PC-3 (cell line): Measurements from ENCODE around the gene ABCG8. TPM values are rescaled to one million over a fixed set of nuclear protein-coding genes. Genes with fewer than 3 reads are reported as not detected.

ENCODE experiments used
- ATAC-seq: fragments of 200-7000 bp; cut with Tn5 transposase; 2 replicates; pipeline ENCODE4 v1.9.1; 2020; ENCODE audit warnings: mild to moderate bottlenecking, moderate library complexity
- BruUV-seq: library from RNA; stranded (reverse); fragments of 400-500 nt; replicated peaks from 2 replicates; lab custom pipeline; 2021; lab: Mats Ljungman, UMichigan
- CTCF ChIA-PET: fragments of 300-600 bp; sonication (Branson Sonifier 250); formaldehyde crosslinking; loops from one replicate; lab custom pipeline; 2022; ENCODE audit warnings: antibody characterized with exemption; lab: Charles Lee
- POLR2A ChIA-PET: fragments of 300-600 bp; sonication (Branson Sonifier 250); formaldehyde crosslinking; loops from one replicate; lab custom pipeline; 2022; ENCODE audit warnings: antibody characterized with exemption; ENCODE audit not compliant: unreplicated experiment; lab: Charles Lee
- DNase-seq: peaks from one replicate; pipeline ENCODE4 v3.0.0-alpha.2; 2015
- H2AFZ ChIP-seq: fragments of 300-600 bp; sonication (generic); 2 replicates; pipeline ENCODE4 v1.6.0; 2016; ENCODE audit warnings: antibody characterized with exemption, low read length
- H3F3A ChIP-seq: fragments of 300-600 bp; sonication (generic); one replicate; pipeline ENCODE4 v1.6.0; 2017; ENCODE audit warnings: antibody characterized with exemption, low read length, control low read depth, mild to moderate bottlenecking; ENCODE audit not compliant: unreplicated experiment
- H3K27ac ChIP-seq: fragments of 300-600 bp; sonication (generic); 2 replicates; pipeline ENCODE4 v1.5.1; 2016; ENCODE audit warnings: mild to moderate bottlenecking, low read length
- H3K27me3 ChIP-seq: fragments of 300-600 bp; sonication (generic); 2 replicates; pipeline ENCODE4 v1.6.1; 2016; ENCODE audit warnings: low read length, mixed read lengths
- H3K36me3 ChIP-seq: fragments of 300-600 bp; sonication (generic); 2 replicates; pipeline ENCODE4 v1.6.1; 2016; ENCODE audit warnings: low read depth, mixed run types, low read length, mixed read lengths
- H3K4me1 ChIP-seq: fragments of 300-600 bp; sonication (generic); 2 replicates; pipeline ENCODE4 v1.5.1; 2016; ENCODE audit warnings: low read length; ENCODE audit not compliant: insufficient read depth
- H3K4me2 ChIP-seq: fragments of 300-600 bp; sonication (generic); 2 replicates; pipeline ENCODE4 v1.6.0; 2016; ENCODE audit warnings: low read length
- H3K4me3 ChIP-seq: fragments of 300-600 bp; sonication (generic); 2 replicates; pipeline ENCODE4 v1.5.1; 2016; ENCODE audit warnings: mild to moderate bottlenecking, low read length, mixed read lengths
- H3K79me2 ChIP-seq: fragments of 300-600 bp; sonication (generic); 2 replicates; pipeline ENCODE4 v1.6.1; 2017; ENCODE audit warnings: low read length, mixed read lengths
- H3K9ac ChIP-seq: fragments of 300-600 bp; sonication (generic); 2 replicates; pipeline ENCODE4 v1.6.0; 2016; ENCODE audit warnings: mild to moderate bottlenecking, low read length
- H3K9me2 ChIP-seq: fragments of 300-600 bp; sonication (generic); replicated peaks from 2 replicates; pipeline ENCODE4 v1.6.1; 2016; ENCODE audit warnings: mixed run types, low read length, mixed read lengths
- H3K9me3 ChIP-seq: fragments of 300-600 bp; sonication (generic); 2 replicates; pipeline ENCODE4 v1.6.1; 2016; ENCODE audit warnings: low read length, mixed read lengths
- H4K20me1 ChIP-seq: fragments of 300-600 bp; sonication (generic); 2 replicates; pipeline ENCODE4 v1.6.1; 2016; ENCODE audit warnings: low read length, mixed read lengths
- CTCF ChIP-seq: fragments of 300-600 bp; sonication (generic); conservative IDR thresholded peaks from 2 replicates; pipeline ENCODE4 v1.5.1; 2017; ENCODE audit warnings: antibody characterized with exemption, low read depth, mild to moderate bottlenecking, low read length
- EZH2 ChIP-seq: fragments of 300-600 bp; sonication (generic); IDR thresholded peaks from one replicate; pipeline ENCODE4 v1.6.1; 2017; ENCODE audit warnings: antibody characterized with exemption, mild to moderate bottlenecking, low read length; ENCODE audit not compliant: unreplicated experiment
- EZH2phosphoT487 ChIP-seq: fragments of 300-600 bp; sonication (generic); IDR thresholded peaks from 2 replicates; pipeline ENCODE4 v1.6.1; 2018; ENCODE audit warnings: mild to moderate bottlenecking, antibody characterized with exemption, low read length, borderline replicate concordance
- intact Hi-C: fragments of 100-400 bp; cut with micrococcal nuclease; formaldehyde crosslinking; loops from 2 replicates; pipeline ENCODE4 v1.9.0; 2023
- total RNA-seq: library from RNA; depleted of rRNA; stranded (reverse); fragments of >200 nt; gene quantifications from 2 replicates; pipeline ENCODE4 v1.2.3, GENCODE V29; 2014; rRNA removed

The ABCG8 gene
- total RNA-seq, 1 experiment from 2014 or later: not detected

- ATAC-seq (no peak), DNase-seq (no peak)
- Histone ChIP-seq H3K27ac (no peak overlapping the region), H3K4me1 (no peaks in the 10 kb centered on the region), H3K27me3 (no peaks in the 10 kb centered on the region), H3K4me3 (no peak overlapping the region), H3K36me3 (peaks cover 56% of the 10 kb centered on the region), H2AFZ (no peak overlapping the region), H3K4me2 (no peak overlapping the region), H3K9ac (no peak overlapping the region), H3K79me2 (no peaks in the 10 kb centered on the region), H3F3A (no peaks in the 10 kb centered on the region), H3K9me2 (no peaks in the 10 kb centered on the region), H4K20me1 (no peaks in the 10 kb centered on the region), H3K9me3 (no peaks in the 10 kb centered on the region)
- BruUV-seq: no TSS peak
- CTCF ChIA-PET: no interaction called here
- TF ChIP-seq EZH2 (no peak), EZH2phosphoT487 (no peak), CTCF (no peak)
- intact Hi-C loops: no loop called here
- POLR2A ChIA-PET: no interaction called here
These were observed 86.7 kb downstream of the ABCG8 start for GRCh38 chr2:43925431-43925830.

- H3K9me2 ChIP-seq: no peaks in the 10 kb centered on the region
- H3K4me3 ChIP-seq: no peak overlapping the region
- BruUV-seq: no TSS peak
- no peak overlapping the region for H2AFZ ChIP-seq
- no peak for DNase-seq
- ChIA-PET POLR2A (no interaction called here), CTCF (no interaction called here)
- no peak overlapping the region for H3K27ac ChIP-seq
- H3K27me3 ChIP-seq: no peaks in the 10 kb centered on the region
- ATAC-seq: no peak
- H3K36me3 ChIP-seq: peaks cover 64% of the 10 kb centered on the region
- H3K9me3 ChIP-seq: no peaks in the 10 kb centered on the region
- no peaks in the 10 kb centered on the region for H3F3A ChIP-seq
- TF ChIP-seq EZH2 (no peak), EZH2phosphoT487 (no peak), CTCF (no peak)
- H3K79me2 ChIP-seq: no peaks in the 10 kb centered on the region
- H4K20me1 ChIP-seq: no peaks in the 10 kb centered on the region
- H3K4me2 ChIP-seq: no peak overlapping the region
- no peaks in the 10 kb centered on the region for H3K4me1 ChIP-seq
- H3K9ac ChIP-seq: no peak overlapping the region
- intact Hi-C loops: no loop called here
These were observed 88.7 kb downstream of the ABCG8 start for GRCh38 chr2:43927442-43927841.

GRCh38 chr2:43931293-43931692, 92.5 kb downstream of the ABCG8 start:
- POLR2A ChIA-PET: no interaction called here
- Histone ChIP-seq H3K36me3 (peaks cover 63% of the 10 kb centered on the region; the same call in 1 of the 2 replicates), H3K9ac (no peak overlapping the region), H3K9me3 (no peaks in the 10 kb centered on the region), H2AFZ (no peak overlapping the region), H3K9me2 (no peaks in the 10 kb centered on the region), H3K27ac (no peak overlapping the region), H3K27me3 (no peaks in the 10 kb centered on the region), H3K79me2 (no peaks in the 10 kb centered on the region), H3K4me3 (no peak overlapping the region), H3F3A (no peaks in the 10 kb centered on the region), H3K4me1 (no peaks in the 10 kb centered on the region), H3K4me2 (no peak overlapping the region), H4K20me1 (no peaks in the 10 kb centered on the region)
- intact Hi-C loops: no loop called here
- TF ChIP-seq EZH2 (no peak), CTCF (no peak), EZH2phosphoT487 (no peak)
- CTCF ChIA-PET: no interaction called here
- BruUV-seq: no TSS peak
- ATAC-seq (no peak), DNase-seq (no peak)

Other genes with a start within 250 kb of the ABCG8 start
- 33.6 and 43.1 TPM in 2 replicates for gene THADA, start 242.9 kb upstream of the ABCG8 start, total RNA-seq
- gene PLEKHH2, start 201.7 kb upstream of the ABCG8 start, total RNA-seq: 1.9 and 2.7 TPM in 2 replicates
- not detected in 2 replicates for gene C1GALT1C1L, start 162.5 kb upstream of the ABCG8 start, total RNA-seq
- gene DYNC2LI1, start 64.9 kb upstream of the ABCG8 start, total RNA-seq: 10.8 and 17.7 TPM in 2 replicates
- gene ABCG5, start 132 bp upstream of the ABCG8 start, total RNA-seq: not detected in 2 replicates
- 94.8 and 113 TPM in 2 replicates for gene LRPPRC, start 157.0 kb downstream of the ABCG8 start, total RNA-seq